ENCODE data around the gene MACROD1.

The MACROD1 gene
- 2.2 to 3.3 reads per million in 2 donors for total RNA-seq

- peak; percentile 57 to 82 (median 74) for DNase-seq
Measured at GRCh38 chr11:64165842-64166635, at the start of gene MACROD1. TSS of gene MACROD1 (minus strand) at chr11:64166113. CDS start at chr11:64165994, 119 bp downstream.

GRCh38 chr11:64211181-64211872 is 45.4 kb upstream of the MACROD1 start:
- DNase-seq, result no peak

GRCh38 chr11:64210301-64211020 is 44.5 kb upstream of the MACROD1 start:
- DNase-seq, result no peak

- DNase-seq, result no peak
Measured at GRCh38 chr11:64209563-64209843, 43.6 kb upstream of the MACROD1 start.

- DNase-seq, result no peak
Measured at GRCh38 chr11:64208796-64209562, 43.1 kb upstream of the MACROD1 start.

GRCh38 chr11:64208086-64208795 is 42.3 kb upstream of the MACROD1 start:
- no peak for DNase-seq

- DNase-seq, result peak in 4 of 5 experiments; percentile 54 to 92 (median 68)
Measured at GRCh38 chr11:64207256-64208085, 41.6 kb upstream of the MACROD1 start.

GRCh38 chr11:64206457-64207255 is 40.7 kb upstream of the MACROD1 start, which contains the start of gene FERMT3:
TSS of gene FERMT3 (plus strand) at chr11:64206721. CDS start at chr11:64207365, 644 bp downstream.
- peak in 4 of 5 experiments; percentile 53 to 93 (median 62) for DNase-seq

- DNase-seq, result peak; percentile 53 to 86 (median 68)
Measured at GRCh38 chr11:64204464-64204989, 38.6 kb upstream of the MACROD1 start.

GRCh38 chr11:64204080-64204440 is 38.1 kb upstream of the MACROD1 start:
- DNase-seq, result no peak

- no peak for DNase-seq
Measured at GRCh38 chr11:64203421-64204079, 37.6 kb upstream of the MACROD1 start.

- no peak for DNase-seq
Measured at GRCh38 chr11:64202992-64203391, 37.1 kb upstream of the MACROD1 start.

- DNase-seq, result no peak
Measured at GRCh38 chr11:64201543-64201942, 35.6 kb upstream of the MACROD1 start.

GRCh38 chr11:64198511-64198910 is 32.6 kb upstream of the MACROD1 start:
- DNase-seq, result no peak

GRCh38 chr11:64196626-64197025 is 30.7 kb upstream of the MACROD1 start:
- DNase-seq, result no peak

GRCh38 chr11:64192434-64192833 is 26.5 kb upstream of the MACROD1 start:
- DNase-seq, result no peak

GRCh38 chr11:64186492-64187165 is 20.7 kb upstream of the MACROD1 start:
- peak in 2 of 5 experiments; percentile 22 to 73 for DNase-seq

GRCh38 chr11:64185693-64186491 is 20.0 kb upstream of the MACROD1 start, which contains the start of gene STIP1:
TSS of gene STIP1 (plus strand) at chr11:64186171. CDS start at chr11:64186262, 91 bp downstream.
- peak; percentile 97 to 100 (median 99) for DNase-seq

Measured in T-helper 2 cell (primary cell).